ENCODE results near the gene PSRC1. TPM values are rescaled to one million over a fixed set of nuclear protein-coding genes. Genes with fewer than 3 reads are reported as not detected.

The PSRC1 gene
- total RNA-seq, 6 donors from 2014 or later: 1.5 to 16.8 (median 4.9) TPM

GRCh38 chr1:109269981-109270622, 12.8 kb downstream of the PSRC1 start:
- H3K4me3 ChIP-seq: no peak overlapping the region
- H3K4me1 ChIP-seq: peaks cover 4 to 22% (median 12%) of the 10 kb centered on the region in 4 donors
- DNase-seq (peak in 1 of 2 donors; percentile 62), ATAC-seq (ENCODE audit: low FRiP score in 2 of 2) (no peak)
- no peaks in the 10 kb centered on the region for H3K36me3 ChIP-seq
- H3K27me3 ChIP-seq: no peaks in the 10 kb centered on the region
- H3K27ac ChIP-seq: no peak overlapping the region
- TF ChIP-seq CTCF (IDR thresholded peaks at IDR 0.05) (no peak), POLR2A (IDR thresholded peaks at IDR 0.05) (no peak), EP300 (IDR thresholded peaks at IDR 0.05) (no peak), POLR2AphosphoS5 (IDR thresholded peaks at IDR 0.05) (no peak)
- WGBS, 2 donors: 89 to 91% methylated on average over 17 of the region's 17 CpGs
- H3K9me3 ChIP-seq: no peaks in the 10 kb centered on the region

- ATAC-seq (ENCODE audit: low FRiP score in 2 of 2) (no peak), DNase-seq (peak in 1 of 2 donors; percentile 66)
Observed at GRCh38 chr1:109269212-109269980, 13.5 kb downstream of the PSRC1 start.

GRCh38 chr1:109268431-109269211, 14.3 kb downstream of the PSRC1 start:
- ATAC-seq (ENCODE audit: low FRiP score in 2 of 2): no peak
- DNase-seq: peak in 1 of 2 donors; percentile 71
- TF ChIP-seq CTCF (IDR thresholded peaks at IDR 0.05) (no peak), POLR2AphosphoS5 (IDR thresholded peaks at IDR 0.05) (no peak), POLR2A (IDR thresholded peaks at IDR 0.05) (no peak), EP300 (IDR thresholded peaks at IDR 0.05) (no peak)
- WGBS, 2 donors: 94 to 97% methylated on average over 14 to 24 of the region's 29 CpGs
- no peak overlapping the region for H3K4me3 ChIP-seq
- no peak overlapping the region for H3K27ac ChIP-seq
- H3K9me3 ChIP-seq: no peaks in the 10 kb centered on the region
- no peaks in the 10 kb centered on the region for H3K27me3 ChIP-seq
- peaks cover 0 to 12% (median 5%) of the 10 kb centered on the region in 4 donors for H3K4me1 ChIP-seq
- no peaks in the 10 kb centered on the region for H3K36me3 ChIP-seq

More at GRCh38 chr1:109269212-109269980, 13.5 kb downstream of the PSRC1 start:
- Histone ChIP-seq H3K4me3 (no peak overlapping the region), H3K27ac (no peak overlapping the region), H3K27me3 (no peaks in the 10 kb centered on the region), H3K4me1 (peaks cover 0 to 15% (median 6%) of the 10 kb centered on the region in 4 donors), H3K9me3 (no peaks in the 10 kb centered on the region), H3K36me3 (no peaks in the 10 kb centered on the region)
- 87 to 92% methylated on average over 25 to 30 of the region's 33 CpGs for WGBS, 2 donors
- TF ChIP-seq CTCF (IDR thresholded peaks at IDR 0.05): no peak
- no peak for TF ChIP-seq EP300 (IDR thresholded peaks at IDR 0.05)
- no peak for TF ChIP-seq POLR2A (IDR thresholded peaks at IDR 0.05)
- no peak for TF ChIP-seq POLR2AphosphoS5 (IDR thresholded peaks at IDR 0.05)

- Histone ChIP-seq H3K27me3 (no peaks in the 10 kb centered on the region), H3K4me3 (no peak overlapping the region), H3K27ac (no peak overlapping the region), H3K4me1 (peaks cover 0 to 10% (median 3%) of the 10 kb centered on the region in 4 donors), H3K9me3 (no peaks in the 10 kb centered on the region), H3K36me3 (no peaks in the 10 kb centered on the region)
- DNase-seq (peak in 1 of 2 donors; percentile 52), ATAC-seq (ENCODE audit: low FRiP score in 2 of 2) (no peak)
- WGBS, 2 donors: 96 to 97% methylated on average over 16 to 17 of the region's 17 CpGs
- no peak for TF ChIP-seq EP300 (IDR thresholded peaks at IDR 0.05)
- TF ChIP-seq POLR2A (IDR thresholded peaks at IDR 0.05): no peak
- TF ChIP-seq POLR2AphosphoS5 (IDR thresholded peaks at IDR 0.05): no peak
- TF ChIP-seq CTCF (IDR thresholded peaks at IDR 0.05): no peak
Observed at GRCh38 chr1:109267743-109268300, 15.1 kb downstream of the PSRC1 start.
